ENCODE measurements around the gene USP20.

The USP20 gene

GRCh38 chr9:129814432-129815223 is 20.6 kb upstream of the USP20 start:
- no peak for TF ChIP-seq EZH2 (IDR thresholded peaks at IDR 0.05; ENCODE audit: borderline replicate concordance, low read length)
- no peak for TF ChIP-seq CTCF (IDR thresholded peaks at IDR 0.05; ENCODE audit: low read length)
- Histone ChIP-seq H2AFZ (ENCODE audit: low read length) (no peak overlapping the region), H3K4me1 (ENCODE audit: insufficient read depth, low read length, severe bottlenecking) (no peaks in the 10 kb centered on the region), H3K27ac (ENCODE audit: low read depth, low read length, poor library complexity, severe bottlenecking) (no peak overlapping the region), H4K20me1 (ENCODE audit: insufficient read depth, low read length) (no peaks in the 10 kb centered on the region), H3K9me2 (ENCODE audit: low read depth, low read length) (no peaks in the 10 kb centered on the region), H3K9ac (ENCODE audit: low read length) (no peak overlapping the region), H3K36me3 (ENCODE audit: insufficient read depth, low read length) (peaks cover 83% of the 10 kb centered on the region), H3K27me3 (ENCODE audit: insufficient read depth, low read length) (no peaks in the 10 kb centered on the region), H3K9me3 (ENCODE audit: low read length) (no peaks in the 10 kb centered on the region), H3F3A (ENCODE audit: insufficient read depth, low read length) (no peaks in the 10 kb centered on the region), H3K79me2 (ENCODE audit: insufficient read depth, low read length) (no peaks in the 10 kb centered on the region), H3K4me2 (ENCODE audit: low read length) (no peak overlapping the region), H3K4me3 (ENCODE audit: low read depth, low read length, poor library complexity, severe bottlenecking) (no peak overlapping the region)

- Histone ChIP-seq H2AFZ (ENCODE audit: low read length) (no peak overlapping the region), H3K27me3 (ENCODE audit: insufficient read depth, low read length) (no peaks in the 10 kb centered on the region), H3K9ac (ENCODE audit: low read length) (no peak overlapping the region), H3K79me2 (ENCODE audit: insufficient read depth, low read length) (no peaks in the 10 kb centered on the region), H3K9me2 (ENCODE audit: low read depth, low read length) (no peaks in the 10 kb centered on the region), H3K36me3 (ENCODE audit: insufficient read depth, low read length) (peaks cover 80% of the 10 kb centered on the region), H4K20me1 (ENCODE audit: insufficient read depth, low read length) (no peaks in the 10 kb centered on the region), H3K4me1 (ENCODE audit: insufficient read depth, low read length, severe bottlenecking) (no peaks in the 10 kb centered on the region), H3K4me3 (ENCODE audit: low read depth, low read length, poor library complexity, severe bottlenecking) (no peak overlapping the region), H3K27ac (ENCODE audit: low read depth, low read length, poor library complexity, severe bottlenecking) (no peak overlapping the region), H3F3A (ENCODE audit: insufficient read depth, low read length) (no peaks in the 10 kb centered on the region), H3K9me3 (ENCODE audit: low read length) (no peaks in the 10 kb centered on the region), H3K4me2 (ENCODE audit: low read length) (no peak overlapping the region)
- TF ChIP-seq CTCF (IDR thresholded peaks at IDR 0.05; ENCODE audit: low read length) (no peak), EZH2 (IDR thresholded peaks at IDR 0.05; ENCODE audit: borderline replicate concordance, low read length) (no peak)
Measured at GRCh38 chr9:129815278-129815677, 20.0 kb upstream of the USP20 start.

GRCh38 chr9:129816501-129817435 is 18.5 kb upstream of the USP20 start:
- Histone ChIP-seq H3K9me2 (ENCODE audit: low read depth, low read length) (no peaks in the 10 kb centered on the region), H3K9ac (ENCODE audit: low read length) (no peak overlapping the region), H3K4me3 (ENCODE audit: low read depth, low read length, poor library complexity, severe bottlenecking) (no peak overlapping the region), H4K20me1 (ENCODE audit: insufficient read depth, low read length) (no peaks in the 10 kb centered on the region), H3K27me3 (ENCODE audit: insufficient read depth, low read length) (no peaks in the 10 kb centered on the region), H2AFZ (ENCODE audit: low read length) (no peak overlapping the region), H3K4me1 (ENCODE audit: insufficient read depth, low read length, severe bottlenecking) (no peaks in the 10 kb centered on the region), H3K36me3 (ENCODE audit: insufficient read depth, low read length) (peaks cover 80% of the 10 kb centered on the region), H3K4me2 (ENCODE audit: low read length) (no peak overlapping the region), H3K27ac (ENCODE audit: low read depth, low read length, poor library complexity, severe bottlenecking) (no peak overlapping the region), H3F3A (ENCODE audit: insufficient read depth, low read length) (no peaks in the 10 kb centered on the region), H3K9me3 (ENCODE audit: low read length) (no peaks in the 10 kb centered on the region), H3K79me2 (ENCODE audit: insufficient read depth, low read length) (no peaks in the 10 kb centered on the region)
- TF ChIP-seq CTCF (IDR thresholded peaks at IDR 0.05; ENCODE audit: low read length): no peak
- TF ChIP-seq EZH2 (IDR thresholded peaks at IDR 0.05; ENCODE audit: borderline replicate concordance, low read length): no peak

All from OCI-LY1 (cell line).